ENCODE data around the gene UBTD1.

UBTD1 gene

DNA sequence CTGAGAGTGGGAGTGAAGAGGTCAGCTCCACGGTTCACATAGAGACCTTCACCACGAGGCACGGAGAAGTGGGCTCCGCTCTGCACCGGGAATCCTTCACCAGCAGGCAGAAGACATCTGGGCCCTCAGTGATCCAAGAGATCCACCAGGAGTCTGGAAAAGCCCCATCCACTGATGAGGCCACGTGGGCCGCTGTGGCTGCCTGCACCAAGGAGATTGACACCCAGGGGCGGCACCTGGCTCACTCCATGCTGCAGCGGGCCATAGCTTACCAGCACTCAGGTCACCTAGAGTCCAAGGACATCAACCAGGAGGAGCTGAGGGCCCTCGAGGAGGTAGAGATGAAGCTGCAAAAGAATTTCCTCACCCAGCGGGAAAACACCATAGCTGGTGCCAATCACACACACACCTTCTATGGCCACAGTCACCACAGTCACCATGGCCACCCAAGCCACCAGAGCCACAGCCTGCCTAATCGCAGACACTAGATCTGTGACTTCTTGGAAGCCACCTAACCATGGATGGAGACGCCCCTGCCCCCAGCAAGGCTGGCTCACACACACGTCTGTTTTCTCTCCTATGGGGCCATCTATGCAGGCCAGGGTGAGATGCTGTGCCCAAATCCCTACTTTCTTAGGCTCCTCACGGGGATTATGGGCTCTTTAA is 91.5 kb downstream of the UBTD1 start:
- DNase-seq, result no peak

DNA sequence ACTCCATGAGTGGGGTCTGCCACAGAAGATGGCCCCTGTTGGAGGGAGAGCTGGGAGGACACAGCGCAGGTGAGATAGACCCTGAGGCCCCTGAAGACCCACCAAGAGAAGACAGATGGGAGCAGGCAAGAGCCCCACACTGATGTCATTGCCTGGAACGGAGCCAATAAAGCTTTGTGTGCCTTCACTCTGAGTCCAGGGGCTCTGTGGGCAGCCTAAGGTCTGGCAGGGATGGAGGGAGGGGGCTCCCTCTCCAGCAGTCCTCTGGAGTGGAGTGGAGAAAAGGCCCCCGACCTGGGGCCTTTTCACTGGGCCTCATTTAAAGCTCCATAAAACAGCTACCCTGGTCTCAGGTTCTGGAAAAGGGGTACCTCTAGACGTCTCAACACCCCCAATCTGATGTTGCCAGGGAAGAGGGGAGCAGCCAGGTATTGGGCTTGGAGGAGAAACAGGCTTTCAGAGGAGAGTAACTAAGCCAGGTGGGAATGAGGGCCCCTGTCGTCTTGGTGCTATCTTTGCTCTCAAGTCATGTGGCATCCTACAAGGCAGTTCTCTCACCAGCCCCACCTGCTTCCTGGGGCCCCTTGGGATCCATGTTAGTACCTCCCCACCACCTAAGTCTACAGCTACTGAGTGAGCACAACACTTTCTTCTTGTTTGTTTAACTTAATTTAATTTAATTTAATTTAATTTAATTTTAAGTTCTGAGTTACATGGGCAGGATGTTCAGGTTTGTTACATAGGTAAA is 92.2 kb downstream of the UBTD1 start:
- DNase-seq, result no peak

DNA sequence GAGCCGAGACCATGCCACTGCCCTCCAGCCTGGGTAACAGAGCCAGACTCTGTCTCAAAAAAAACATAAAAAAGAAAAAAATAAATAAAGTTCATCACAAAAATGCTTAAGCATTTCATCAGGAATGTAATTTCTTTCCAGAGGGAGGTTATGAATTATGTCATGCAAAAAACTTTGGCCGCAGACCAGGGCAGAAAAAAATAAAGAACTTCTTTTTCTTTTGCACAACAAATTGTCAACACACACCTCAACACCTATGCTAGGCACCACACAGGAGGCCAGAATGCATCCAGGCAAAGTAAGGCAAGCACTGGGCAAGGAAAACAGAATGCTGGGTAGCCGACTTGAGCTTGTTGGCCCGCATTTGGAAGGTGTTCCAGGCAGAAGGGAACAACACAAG is 94.7 kb downstream of the UBTD1 start:
- DNase-seq, result no peak

DNA sequence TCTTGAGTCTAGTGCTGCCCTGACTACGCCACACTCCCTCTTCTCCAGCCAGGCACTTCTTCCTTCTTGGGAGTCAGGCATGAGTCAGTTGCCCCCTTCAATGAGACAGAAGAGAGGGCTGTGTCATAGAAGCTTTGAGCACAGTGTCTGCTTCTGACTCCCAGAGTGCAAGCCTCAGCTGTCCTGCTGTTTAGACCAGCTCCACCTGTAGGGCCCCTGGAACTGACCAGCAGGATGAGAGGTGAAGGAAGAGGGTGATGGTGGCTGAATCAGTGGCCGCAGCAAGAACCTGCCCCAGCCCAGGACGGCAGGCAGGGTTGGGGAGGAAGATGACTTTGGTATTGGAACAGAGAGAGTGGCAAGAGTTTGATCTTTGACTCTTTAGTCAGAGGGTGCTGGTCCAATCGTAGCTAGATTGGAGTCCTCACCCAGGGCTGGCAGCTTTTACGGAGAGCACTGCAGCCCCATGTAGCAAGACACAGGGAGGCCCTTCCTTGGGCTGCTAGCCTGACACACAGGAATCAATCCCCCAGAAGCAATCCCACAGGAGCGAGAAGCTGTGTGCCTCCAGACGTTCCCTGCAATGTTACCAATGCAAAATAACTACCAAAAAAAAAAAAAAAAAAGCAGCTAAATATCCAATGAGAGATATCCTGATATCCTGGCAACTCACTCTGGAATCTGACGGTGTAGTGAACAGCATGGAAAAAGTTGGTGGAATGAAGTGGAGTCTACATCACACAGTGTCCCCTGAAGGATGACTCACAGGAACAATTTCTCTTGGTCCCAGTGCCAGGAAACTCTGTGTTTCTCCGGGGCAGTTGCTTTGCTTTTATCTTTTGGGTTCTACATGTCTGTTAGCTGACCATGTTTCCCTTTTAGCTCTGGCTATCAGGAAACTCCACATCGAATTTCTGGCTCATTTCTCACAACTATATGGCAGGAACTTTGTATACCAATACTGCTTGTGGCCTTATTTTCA is 97.7 kb downstream of the UBTD1 start:
- no peak for DNase-seq

- DNase-seq, result no peak
Measured at GRCh38 chr10:97597778-97598177, 99.1 kb downstream of the UBTD1 start.

- no peak for DNase-seq
Measured at GRCh38 chr10:97598407-97599271, 99.9 kb downstream of the UBTD1 start.

- no peak for DNase-seq
Measured at GRCh38 chr10:97599272-97599619, 100.5 kb downstream of the UBTD1 start.

DNA sequence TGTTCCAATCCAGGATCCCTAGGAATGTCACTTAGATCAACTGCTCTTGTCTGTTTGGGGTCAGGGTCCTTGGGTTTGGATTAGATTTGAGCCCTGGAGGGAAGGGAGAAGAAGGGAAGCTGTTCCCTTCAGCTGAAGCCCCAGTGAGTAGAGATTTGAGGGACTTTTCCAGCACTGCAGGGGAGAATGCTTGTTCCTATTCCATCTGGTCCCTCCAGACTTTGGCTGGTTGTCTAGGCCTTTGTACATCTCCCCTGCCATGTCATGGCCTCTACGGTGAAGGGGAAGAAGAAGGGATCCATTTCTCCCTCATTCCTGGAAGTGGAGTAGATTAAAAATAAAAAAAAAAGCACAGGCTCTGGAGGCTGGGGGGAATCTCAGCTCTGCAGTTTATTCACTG is 101.9 kb downstream of the UBTD1 start:
- no peak for DNase-seq

DNA sequence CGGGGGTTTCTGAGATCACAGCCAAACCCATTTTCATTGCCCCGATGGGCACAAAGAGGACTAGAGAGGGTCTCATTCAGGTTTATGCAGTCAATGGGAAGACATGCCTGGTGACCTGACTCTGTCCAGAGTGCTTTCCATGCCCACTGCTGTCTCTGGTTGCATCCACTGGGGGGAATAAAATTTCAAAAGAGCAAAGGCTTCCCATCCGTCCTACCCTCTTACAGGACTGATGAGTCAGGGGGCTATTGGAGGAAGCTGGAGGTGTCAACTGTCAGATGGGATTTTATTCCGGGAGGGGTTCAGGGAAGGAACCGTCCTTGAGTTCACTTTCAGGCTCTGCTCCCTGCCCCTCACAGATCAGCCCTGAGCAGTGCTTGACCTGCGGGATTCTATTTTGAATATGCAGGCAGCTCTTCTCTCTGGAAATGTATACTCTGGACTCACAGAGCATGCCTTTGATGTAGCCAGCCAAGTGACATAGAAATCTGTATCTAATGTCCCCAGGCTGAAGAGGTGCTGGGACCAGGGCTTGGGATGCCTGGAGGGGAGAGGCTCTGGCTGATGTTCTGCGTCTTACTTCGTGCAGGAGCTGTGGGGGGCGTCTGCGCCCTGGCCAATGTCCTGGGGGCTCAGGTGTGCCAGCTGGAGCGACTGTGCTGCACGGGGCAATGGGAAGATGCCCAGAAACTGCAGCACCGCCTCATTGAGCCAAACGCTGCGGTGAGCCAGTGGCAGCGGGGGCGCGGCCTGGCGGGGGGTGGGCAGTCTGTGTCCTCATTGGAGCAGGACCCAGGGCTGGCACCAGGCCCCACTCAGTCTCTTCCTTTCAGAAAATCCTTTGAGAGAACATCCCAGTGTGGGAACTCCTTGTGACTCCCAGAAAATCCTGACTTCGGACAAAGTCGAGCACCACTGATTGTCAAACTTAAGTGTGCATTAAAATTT is 102.8 kb downstream of the UBTD1 start:
- no peak for DNase-seq

DNA sequence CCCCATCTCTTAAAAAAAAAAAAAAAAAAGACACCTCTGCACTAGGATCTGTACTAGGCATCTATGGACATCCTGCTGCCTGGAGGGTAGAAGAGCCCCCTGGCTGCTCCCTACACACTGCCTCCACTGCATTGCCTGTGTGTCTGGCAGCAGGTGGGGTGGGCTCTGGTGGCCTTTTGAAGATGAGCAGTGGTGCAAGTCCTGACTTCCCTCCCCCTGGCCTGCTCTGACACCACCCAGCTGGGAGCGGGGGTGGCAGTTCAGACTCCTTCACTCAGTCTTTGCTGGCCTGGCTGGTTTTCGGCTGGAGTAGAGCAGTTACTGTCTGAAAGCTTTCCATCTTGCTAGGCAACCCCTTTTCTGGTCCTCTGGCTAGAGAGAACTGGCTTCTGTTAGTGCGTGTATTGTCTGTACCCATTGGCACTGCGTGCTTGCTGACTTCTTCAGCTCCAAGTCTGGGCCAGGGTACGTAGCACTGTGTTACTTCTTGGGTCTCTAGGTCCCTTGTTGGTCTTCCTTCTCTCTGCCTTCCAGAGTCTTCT is 108.4 kb downstream of the UBTD1 start:
- DNase-seq, result no peak

DNA sequence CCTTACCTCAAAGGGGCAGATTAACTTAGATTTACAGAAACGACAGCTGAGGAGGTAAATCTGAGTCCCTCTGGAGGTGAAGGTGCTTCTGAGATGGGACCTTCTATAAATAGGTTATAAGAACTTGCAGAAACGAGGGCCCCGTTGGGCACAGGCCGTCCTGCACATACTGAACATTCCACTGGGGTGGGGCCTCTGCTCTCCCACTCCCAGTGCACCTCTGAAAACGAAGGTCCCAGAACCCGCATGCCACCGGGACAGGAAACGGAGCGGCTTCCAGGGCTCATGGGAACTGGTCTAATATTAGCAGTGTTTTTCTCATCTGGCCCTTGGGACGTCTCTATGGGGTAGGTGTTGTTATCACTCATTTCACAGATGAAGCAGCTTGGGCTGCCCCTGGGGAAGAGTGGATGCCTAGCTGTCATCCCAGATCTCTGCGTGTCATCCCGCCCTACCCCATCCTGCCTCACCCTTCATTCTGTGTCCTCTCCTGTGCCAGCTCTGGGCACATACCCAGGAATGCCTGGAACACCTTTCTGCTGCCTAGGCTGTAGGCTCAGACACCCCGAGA is 110.4 kb downstream of the UBTD1 start:
- DNase-seq, result no peak

GRCh38 chr10:97611473-97611872 is 112.7 kb downstream of the UBTD1 start:
- DNase-seq, result no peak

GRCh38 chr10:97612386-97612785 is 113.7 kb downstream of the UBTD1 start:
- no peak for DNase-seq

DNA sequence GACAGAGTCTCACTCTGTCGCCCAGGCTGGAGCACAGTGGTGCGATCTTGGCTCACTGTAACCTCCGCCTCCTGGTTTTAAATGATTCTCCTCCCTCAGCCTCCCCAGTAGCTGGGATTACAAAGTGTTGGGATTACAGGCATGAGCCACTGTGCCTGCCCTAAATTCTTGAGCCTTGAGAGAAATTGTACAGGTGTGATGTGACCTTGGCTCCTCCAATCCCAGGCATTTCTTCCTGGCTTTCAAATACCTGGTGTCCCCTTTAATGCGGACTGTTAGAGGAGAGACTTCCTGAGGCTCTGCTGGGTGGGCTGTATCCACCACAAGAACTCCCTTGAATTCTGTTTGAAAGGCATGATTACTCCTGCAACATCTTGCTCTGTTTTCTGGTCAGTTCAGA is 119.6 kb downstream of the UBTD1 start:
- no peak for DNase-seq

DNA sequence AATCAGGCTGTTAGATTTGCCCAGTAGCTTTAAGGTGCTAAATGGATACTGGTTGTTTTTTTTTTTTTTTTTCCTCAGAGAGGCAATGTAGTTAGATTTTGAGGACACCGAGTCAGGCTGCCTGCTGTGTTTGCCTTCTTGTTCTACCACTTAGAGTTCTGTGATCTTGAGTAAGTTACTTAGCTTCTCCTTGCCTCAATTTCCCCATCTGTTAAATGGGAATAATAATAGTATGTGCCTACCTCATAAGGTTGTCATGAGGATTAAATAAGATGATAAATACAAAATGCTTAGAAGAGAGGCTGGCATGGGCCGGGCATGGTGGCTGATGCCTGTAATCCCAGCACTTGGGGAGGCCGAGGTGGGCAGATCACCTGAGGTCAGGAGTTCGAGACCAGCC is 120.0 kb downstream of the UBTD1 start:
- DNase-seq, result no peak
